ENCODE data around the gene CDK19. TPM values are rescaled to one million over a fixed set of nuclear protein-coding genes. Genes with fewer than 3 reads are reported as not detected.

The CDK19 gene
- total and polyA plus RNA-seq, 10 of the 15 experiments (the other 5 are each of a cell fraction or from before 2014, with no cell fraction given): 4.6 to 21.4 (median 12.4) TPM

GRCh38 chr6:110613356-110613755, 201.9 kb downstream of the CDK19 start:
- Histone ChIP-seq H3K36me3 (ENCODE audit: control insufficient read depth in 2 of 2, insufficient read depth in 2 of 2, low read length in 1 of 2) (no peaks in the 10 kb centered on the region; a peak in 1 of 4 replicates), H3K4me3 (no peak overlapping the region), H3K9me3 (replicated peaks; ENCODE audit: control insufficient read depth, insufficient read depth, low read length) (no peaks in the 10 kb centered on the region), H3K27me3 (replicated peaks in 1 of 2; ENCODE audit: control insufficient read depth in 2 of 2, insufficient read depth in 2 of 2, low read length in 1 of 2) (no peaks in the 10 kb centered on the region), H3K79me2 (ENCODE audit: control insufficient read depth, insufficient read depth, low read length) (no peaks in the 10 kb centered on the region), H4K20me1 (ENCODE audit: control insufficient read depth, insufficient read depth) (no peaks in the 10 kb centered on the region), H3K4me1 (ENCODE audit: control insufficient read depth, insufficient read depth, low read length) (peaks cover 7% of the 10 kb centered on the region), H3K4me2 (ENCODE audit: control insufficient read depth, insufficient read depth) (no peak overlapping the region), H2AFZ (ENCODE audit: control insufficient read depth, low read depth, low read length) (no peak overlapping the region), H3K9ac (ENCODE audit: control insufficient read depth, insufficient read depth, low read length) (no peak overlapping the region), H3K27ac (ENCODE audit: control insufficient read depth, insufficient read depth) (no peak overlapping the region)
- ChIA-PET CTCF (no interaction called here), SMC1A (ENCODE audit: uncharacterized antibody, unreplicated experiment) (no interaction called here), POLR2A (no interaction called here), RAD21 (ENCODE audit: unreplicated experiment) (no interaction called here)
- in situ Hi-C loops (cut with MboI): no loop called here
- 88% methylated on average over 6 of the region's 6 CpGs for WGBS (ENCODE audit: insufficient coverage, insufficient replicate concordance, low lambda C conversion rate, missing lambda C conversion rate)
- FAIRE-seq (no peak), DNase-seq (ENCODE audit: low read depth, low spot score) (no peak), ATAC-seq (no peak)
- no TSS peak for BruUV-seq (replicated peaks)
- intact Hi-C loops (cut with micrococcal nuclease; ENCODE audit: unreplicated experiment): loop anchor here (10.0 kb wide), 1 partner anchor 331 kb away; no protein-coding TSS in a partner anchor
- TF ChIP-seq PKNOX1 (IDR thresholded peaks at IDR 0.05) (no peak), NRF1 (conservative IDR thresholded peaks at IDR 0.05; ENCODE audit: low read depth, low read length) (no peak), ZBED1 (IDR thresholded peaks at IDR 0.05; ENCODE audit: borderline replicate concordance) (no peak)

- H3K4me1 ChIP-seq (ENCODE audit: control insufficient read depth, insufficient read depth, low read length): peaks cover 6% of the 10 kb centered on the region
- H3K27ac ChIP-seq (ENCODE audit: control insufficient read depth, insufficient read depth): no peak overlapping the region
- no peak for FAIRE-seq
- ChIA-PET POLR2A (no interaction called here), SMC1A (ENCODE audit: uncharacterized antibody, unreplicated experiment) (interaction anchor here (0.8 to 1.0 kb wide), 3 partner anchors 8 to 70 kb away, joined by 3 read pairs; no protein-coding TSS in a partner anchor), CTCF (no interaction called here), RAD21 (ENCODE audit: unreplicated experiment) (no interaction called here)
- no peaks in the 10 kb centered on the region for H4K20me1 ChIP-seq (ENCODE audit: control insufficient read depth, insufficient read depth)
- no TSS peak for BruUV-seq (replicated peaks)
- H3K9me3 ChIP-seq (replicated peaks; ENCODE audit: control insufficient read depth, insufficient read depth, low read length): no peaks in the 10 kb centered on the region
- H3K9ac ChIP-seq (ENCODE audit: control insufficient read depth, insufficient read depth, low read length): no peak overlapping the region
- no peaks in the 10 kb centered on the region for H3K27me3 ChIP-seq (replicated peaks in 1 of 2; ENCODE audit: control insufficient read depth in 2 of 2, insufficient read depth in 2 of 2, low read length in 1 of 2)
- no peak for ATAC-seq
- H2AFZ ChIP-seq (ENCODE audit: control insufficient read depth, low read depth, low read length): no peak overlapping the region
- DNase-seq (ENCODE audit: low read depth, low spot score): no peak
- intact Hi-C loops (cut with micrococcal nuclease; ENCODE audit: unreplicated experiment): loop anchor here (10.0 kb wide), 1 partner anchor 333 kb away; no protein-coding TSS in a partner anchor
- H3K4me2 ChIP-seq (ENCODE audit: control insufficient read depth, insufficient read depth): no peak overlapping the region
- in situ Hi-C loops (cut with MboI): no loop called here
- H3K4me3 ChIP-seq: no peak overlapping the region
- no peaks in the 10 kb centered on the region for H3K79me2 ChIP-seq (ENCODE audit: control insufficient read depth, insufficient read depth, low read length)
- no peaks in the 10 kb centered on the region; a peak in 1 of 4 replicates for H3K36me3 ChIP-seq (ENCODE audit: control insufficient read depth in 2 of 2, insufficient read depth in 2 of 2, low read length in 1 of 2)
- 100% methylated on average over 1 of the region's 1 CpG for WGBS (ENCODE audit: insufficient coverage, insufficient replicate concordance, low lambda C conversion rate, missing lambda C conversion rate)
- TF ChIP-seq YBX1 (IDR thresholded peaks at IDR 0.05): no peak
- TF ChIP-seq USF1 (IDR thresholded peaks at IDR 0.05; ENCODE audit: borderline replicate concordance, extremely low read length, insufficient read depth, low read depth, low read length): no peak
- TF ChIP-seq SREBF2 (IDR thresholded peaks at IDR 0.05; ENCODE audit: low read length): no peak
- TF ChIP-seq PKNOX1 (IDR thresholded peaks at IDR 0.05): no peak
- TF ChIP-seq PAX5 (IDR thresholded peaks at IDR 0.05; ENCODE audit: borderline replicate concordance, low read depth, low read length): no peak
- no peak for TF ChIP-seq E2F4 (IDR thresholded peaks at IDR 0.05; ENCODE audit: low read depth, low read length)
- no peak for TF ChIP-seq RUNX3 (IDR thresholded peaks at IDR 0.05; ENCODE audit: low read length)
- TF ChIP-seq GABPA (IDR thresholded peaks at IDR 0.05; ENCODE audit: low read depth): no peak
- no peak for TF ChIP-seq MYC (IDR thresholded peaks at IDR 0.05; ENCODE audit: insufficient read depth, insufficient read length, insufficient replicate concordance, low read length, severe bottlenecking)
These were observed 203.0 kb downstream of the CDK19 start for GRCh38 chr6:110612298-110612697.

All from GM12878 (cell line).